IPS-18c (cell line): ENCODE measurements around the gene PIGS.

Source experiments
- H3K4me3 ChIP-seq: 2 replicates; pipeline ENCODE4 v1.7.0; 2013; ENCODE audit warnings: low read depth, mild to moderate bottlenecking, low read length, moderate library complexity; ENCODE audit not compliant: insufficient read depth
- H3K9me3 ChIP-seq: one replicate; pipeline ENCODE4 v1.6.1; 2013; ENCODE audit warnings: mild to moderate bottlenecking, low read length, moderate library complexity; ENCODE audit not compliant: control insufficient read depth, insufficient read depth

Gene PIGS

DNA sequence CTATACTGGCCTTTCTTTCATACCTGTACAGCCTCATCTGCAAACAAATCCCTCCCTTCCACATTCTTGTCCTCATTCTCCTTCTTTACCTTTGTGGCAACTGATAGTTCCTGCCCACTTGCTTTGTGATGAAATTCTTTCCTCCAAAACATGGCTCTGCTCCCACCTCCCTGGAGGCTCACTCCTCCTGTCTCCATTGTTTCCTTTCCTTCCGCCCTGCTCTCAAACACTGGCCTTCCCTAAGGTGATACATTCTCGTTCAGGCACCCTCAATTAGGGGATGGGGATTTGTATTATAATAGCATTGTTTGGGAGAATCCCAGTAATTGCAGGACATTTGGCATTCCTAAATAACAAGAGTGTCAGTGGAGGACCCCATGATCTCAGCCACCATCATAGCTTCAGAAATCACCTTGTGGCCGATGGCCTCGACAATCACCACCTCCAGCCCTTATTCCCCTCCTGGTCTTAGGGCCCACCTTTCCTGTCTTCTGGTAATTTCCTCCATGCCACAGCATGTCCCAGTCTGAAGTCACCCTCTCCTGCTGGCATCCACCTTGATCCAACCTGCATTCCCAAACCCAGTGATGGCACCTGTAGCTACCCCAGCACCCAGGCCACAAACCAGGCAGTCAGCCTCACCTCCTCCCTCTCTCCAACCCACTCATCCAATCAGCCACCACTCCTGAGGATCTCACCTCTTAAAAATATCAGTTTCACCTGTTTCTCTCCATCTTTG is 26.8 kb downstream of the PIGS start:
- Histone ChIP-seq H3K4me3 (no peak overlapping the region), H3K9me3 (peaks cover 2% of the 10 kb centered on the region)

DNA sequence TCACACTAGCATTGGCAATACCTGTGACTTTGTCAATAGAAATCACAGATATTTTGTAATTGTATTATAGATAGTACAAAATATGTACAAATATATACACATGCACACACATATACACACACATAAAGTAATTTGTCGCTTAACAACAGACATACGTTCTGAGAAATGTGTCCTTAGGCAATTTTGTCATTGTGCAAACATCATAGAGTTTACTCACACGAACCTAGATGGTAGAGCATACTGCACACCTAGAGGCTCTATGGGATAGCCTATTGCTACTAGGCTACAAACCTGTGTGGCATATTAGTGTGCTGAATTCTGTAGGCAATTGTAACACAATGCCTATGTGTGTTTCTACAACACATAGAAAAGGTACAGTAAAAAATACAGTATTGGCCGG is 29.9 kb downstream of the PIGS start:
- Histone ChIP-seq H3K4me3 (no peak overlapping the region), H3K9me3 (peaks cover 2% of the 10 kb centered on the region)

DNA sequence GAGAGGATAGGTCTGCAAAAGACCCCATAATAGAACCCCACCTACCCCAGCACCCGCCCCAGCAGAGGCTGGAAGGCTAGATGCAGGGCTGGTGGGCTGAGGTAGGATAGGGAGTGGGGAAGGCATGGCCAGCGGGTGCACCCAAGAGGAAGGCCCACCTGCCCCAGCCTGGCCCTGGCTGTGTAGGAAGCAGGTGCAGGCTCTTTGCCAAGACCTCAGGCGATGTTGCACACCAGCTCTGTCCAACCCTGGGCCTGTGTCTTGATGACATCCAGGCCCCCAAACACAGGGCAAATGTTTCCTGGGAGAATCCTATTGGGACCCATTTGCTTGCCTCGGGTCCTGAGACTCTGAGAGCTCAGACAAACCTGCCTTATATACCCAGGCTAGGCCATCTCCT is 31.1 kb downstream of the PIGS start:
- Histone ChIP-seq H3K4me3 (no peak overlapping the region), H3K9me3 (no peaks in the 10 kb centered on the region)

DNA sequence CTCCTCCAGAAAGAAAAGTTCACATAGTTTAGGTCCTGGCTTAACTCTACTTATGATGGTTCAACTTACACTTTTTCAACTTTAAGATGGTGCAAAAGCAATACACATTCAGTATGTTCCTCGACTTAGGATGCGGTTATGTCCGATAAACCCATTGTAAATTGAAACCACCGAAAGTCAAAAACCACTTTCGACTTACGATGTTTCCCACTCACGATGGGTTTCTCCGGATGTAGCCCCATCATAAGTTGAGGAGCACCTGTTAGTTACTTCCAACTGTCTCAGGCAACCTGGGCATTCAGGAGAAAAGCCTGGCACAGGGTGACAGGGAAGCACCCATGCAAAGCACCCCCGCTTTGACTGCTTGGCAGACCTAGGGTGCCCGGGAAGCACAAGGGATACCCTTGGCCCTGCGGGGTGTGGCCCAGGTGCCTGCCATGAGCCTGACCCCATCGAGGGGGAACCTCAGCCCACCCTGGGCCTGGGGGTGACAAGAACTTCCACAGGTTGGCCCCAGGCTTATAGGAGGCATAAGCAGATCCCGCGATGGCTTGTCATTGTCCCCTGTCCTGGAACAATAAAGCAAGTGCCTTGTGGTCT is 32.9 kb downstream of the PIGS start:
- no peaks in the 10 kb centered on the region for H3K9me3 ChIP-seq
- H3K4me3 ChIP-seq: no peak overlapping the region

DNA sequence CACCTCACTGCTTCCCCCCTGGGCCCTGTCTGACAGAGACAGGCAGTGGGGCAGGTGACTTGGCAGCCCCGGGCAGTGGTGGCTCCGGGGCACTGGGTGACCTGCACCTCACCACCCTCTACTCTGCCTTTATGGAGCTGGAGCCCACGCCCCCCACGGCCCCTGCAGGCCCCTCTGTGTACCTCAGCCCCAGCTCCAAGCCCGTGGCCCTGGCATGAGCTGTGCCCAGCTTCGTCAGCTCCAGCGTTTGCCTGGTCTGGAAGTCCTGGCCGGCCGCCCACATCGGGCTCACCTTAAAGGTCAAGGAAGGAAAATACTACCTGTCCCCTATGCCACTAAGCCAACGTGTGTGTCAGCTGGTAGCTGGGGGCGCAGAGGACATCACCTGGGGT is 34.1 kb downstream of the PIGS start:
- Histone ChIP-seq H3K9me3 (no peaks in the 10 kb centered on the region), H3K4me3 (no peak overlapping the region)

DNA sequence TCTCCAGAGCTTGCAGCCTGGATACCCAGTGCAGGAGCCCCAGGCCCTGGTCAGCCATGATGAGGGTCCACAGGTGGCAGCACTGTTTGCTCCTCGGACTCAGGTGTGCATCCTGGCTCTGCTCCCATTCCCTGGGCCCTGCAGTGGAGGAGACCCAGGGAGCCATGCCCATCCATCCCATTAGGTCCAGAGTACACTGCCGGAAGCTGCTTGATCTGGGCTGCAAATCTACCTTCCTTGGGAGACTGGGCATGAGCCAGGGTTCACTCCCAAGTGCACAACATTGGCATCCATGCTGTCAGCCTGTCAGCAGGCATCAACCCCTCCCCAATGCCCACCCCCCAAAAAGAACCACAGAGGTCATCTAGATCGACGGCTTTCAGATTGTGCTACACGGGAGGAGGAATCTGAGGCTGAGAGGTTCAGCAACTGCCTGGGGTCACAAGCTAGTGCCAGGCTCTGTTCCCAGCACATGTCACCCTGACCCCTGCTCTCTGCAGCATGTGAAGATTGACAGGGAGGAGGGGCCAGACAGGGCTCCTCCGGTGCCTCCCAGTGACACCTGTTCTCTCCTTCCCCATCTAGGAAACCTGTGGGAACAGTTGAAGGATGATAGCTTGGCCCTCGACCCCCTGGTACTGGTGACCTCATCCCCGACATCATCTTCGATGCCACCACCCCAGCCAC is 34.6 kb downstream of the PIGS start:
- no peaks in the 10 kb centered on the region for H3K9me3 ChIP-seq

DNA sequence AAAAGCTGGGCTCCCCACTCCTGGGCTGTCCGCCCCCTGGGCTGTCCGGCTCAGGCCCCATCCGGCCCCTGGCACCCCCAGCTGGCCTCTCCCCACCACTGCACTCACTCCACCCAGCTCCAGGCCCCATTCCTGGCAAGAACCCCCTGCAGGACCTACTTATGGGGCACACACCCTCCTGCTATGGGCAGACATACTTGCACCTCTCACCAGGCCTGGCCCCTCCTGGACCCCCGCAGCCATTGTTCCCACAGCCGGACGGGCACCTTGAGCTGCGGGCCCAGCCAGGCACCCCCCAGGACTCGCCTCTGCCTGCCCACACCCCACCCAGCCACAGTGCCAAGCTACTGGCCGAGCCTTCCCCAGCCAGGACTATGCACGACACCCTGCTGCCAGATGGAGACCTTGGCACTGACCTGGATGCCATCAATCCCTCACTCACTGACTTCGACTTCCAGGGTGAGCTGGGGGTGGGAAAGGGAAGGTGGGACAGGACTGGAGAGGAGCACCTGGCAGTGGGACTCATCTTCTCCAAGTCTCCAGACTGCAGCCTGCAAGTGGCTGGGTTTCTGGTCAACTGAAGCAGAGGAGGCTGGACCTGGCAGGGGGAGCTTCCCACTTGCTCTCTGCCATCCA is 36.5 kb downstream of the PIGS start:
- Histone ChIP-seq H3K9me3 (no peaks in the 10 kb centered on the region), H3K4me3 (no peak overlapping the region)

More for the DNA sequence above, 34.6 kb downstream of the PIGS start:
- no peak overlapping the region for H3K4me3 ChIP-seq

DNA sequence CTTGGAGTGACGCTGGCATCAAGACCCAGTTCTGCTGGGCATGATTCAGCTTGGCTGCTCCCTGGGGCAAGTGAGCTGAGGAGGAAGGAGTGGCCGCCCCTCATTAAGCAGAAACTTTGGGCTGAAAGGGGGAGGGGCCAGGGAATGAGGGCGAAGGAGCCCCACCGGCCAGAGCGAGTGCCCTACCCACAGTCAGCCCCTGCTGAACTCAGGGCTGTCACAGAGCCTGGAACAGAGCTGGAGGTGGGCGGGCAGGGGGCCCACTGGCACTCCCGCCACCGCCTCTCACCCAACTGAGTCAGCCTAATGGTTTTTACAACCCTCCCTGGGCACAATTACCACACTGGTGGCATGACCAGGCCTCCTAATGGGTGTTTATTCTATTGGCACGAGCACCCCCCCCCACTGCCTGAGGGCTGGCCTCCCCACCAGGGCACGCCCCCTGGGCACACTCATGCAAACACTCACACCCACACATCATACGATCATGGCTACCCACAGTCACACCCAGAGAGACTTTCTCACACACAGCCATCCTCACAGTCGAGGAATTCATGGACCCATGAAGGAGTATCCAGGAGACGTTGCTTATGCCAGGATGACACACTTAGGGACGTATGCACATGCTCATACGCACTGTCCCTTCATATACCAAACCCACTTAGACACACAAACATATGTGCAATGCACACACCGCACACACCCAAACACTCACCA is 38.1 kb downstream of the PIGS start:
- no peak overlapping the region for H3K4me3 ChIP-seq
- no peaks in the 10 kb centered on the region for H3K9me3 ChIP-seq

DNA sequence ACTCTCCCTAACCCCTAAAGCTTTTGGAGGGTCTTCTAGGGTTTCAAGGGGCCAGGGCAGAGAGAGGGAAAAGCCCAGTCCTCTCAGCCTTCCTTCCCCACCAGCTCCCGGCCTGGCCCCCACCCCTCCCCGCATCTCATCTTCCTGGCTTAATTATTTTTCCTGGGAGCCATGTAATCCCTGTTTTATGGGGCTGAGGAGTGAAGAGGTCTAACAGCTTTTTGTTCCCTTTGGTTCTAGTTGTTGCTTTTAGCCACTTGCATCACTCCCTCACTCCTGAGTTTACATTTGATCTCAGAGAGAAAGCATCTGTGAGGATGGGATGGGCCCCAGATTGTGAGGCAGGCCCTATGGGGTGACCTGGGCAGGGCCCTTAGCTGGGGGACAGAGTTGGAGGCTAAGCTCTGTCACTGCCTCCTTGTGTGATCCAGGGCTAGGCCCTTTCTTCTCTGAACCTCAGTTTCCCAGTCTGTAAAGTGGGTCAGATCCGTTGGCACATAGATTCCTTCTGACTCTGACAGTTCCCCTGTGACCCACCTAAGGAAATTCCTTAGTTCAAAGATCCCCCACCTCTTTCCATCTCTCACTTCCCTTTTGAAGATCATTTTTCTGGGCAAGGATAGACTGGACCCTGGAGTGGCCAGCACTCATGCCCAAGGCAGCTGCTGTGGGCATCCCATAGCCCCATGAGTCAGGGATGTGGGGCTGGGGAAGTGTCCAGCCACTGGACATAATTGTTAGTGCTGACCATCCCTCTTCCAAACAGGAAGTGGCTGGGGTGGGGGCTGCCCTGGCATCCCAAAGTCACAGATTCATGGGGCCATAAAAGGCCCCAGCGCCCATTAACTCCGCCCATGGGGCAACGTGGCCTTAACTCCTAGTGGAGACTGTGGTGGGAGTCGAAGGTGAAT is 39.0 kb downstream of the PIGS start:
- no peak overlapping the region for H3K4me3 ChIP-seq
- H3K9me3 ChIP-seq: no peaks in the 10 kb centered on the region

DNA sequence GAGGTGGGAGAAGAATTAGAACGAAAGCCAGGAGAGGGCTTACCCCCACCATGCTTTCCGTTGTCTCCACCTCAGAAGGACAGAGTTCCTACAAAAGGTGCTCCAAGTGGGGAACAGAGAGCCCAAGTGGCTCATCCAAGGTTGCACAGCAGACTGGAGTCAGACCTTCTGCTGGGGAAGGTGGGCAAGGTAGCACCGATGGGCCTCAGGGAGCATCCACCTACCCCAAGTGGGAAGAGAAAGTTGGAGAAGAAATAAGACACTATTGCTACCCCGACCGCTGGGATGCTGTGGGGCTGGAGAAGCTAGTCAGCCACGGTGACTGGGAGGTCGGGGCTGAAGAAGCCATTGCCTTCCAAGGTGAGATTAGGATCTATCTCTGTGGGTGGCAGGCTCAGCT is 40.4 kb downstream of the PIGS start:
- H3K4me3 ChIP-seq: no peak overlapping the region
- H3K9me3 ChIP-seq: no peaks in the 10 kb centered on the region

DNA sequence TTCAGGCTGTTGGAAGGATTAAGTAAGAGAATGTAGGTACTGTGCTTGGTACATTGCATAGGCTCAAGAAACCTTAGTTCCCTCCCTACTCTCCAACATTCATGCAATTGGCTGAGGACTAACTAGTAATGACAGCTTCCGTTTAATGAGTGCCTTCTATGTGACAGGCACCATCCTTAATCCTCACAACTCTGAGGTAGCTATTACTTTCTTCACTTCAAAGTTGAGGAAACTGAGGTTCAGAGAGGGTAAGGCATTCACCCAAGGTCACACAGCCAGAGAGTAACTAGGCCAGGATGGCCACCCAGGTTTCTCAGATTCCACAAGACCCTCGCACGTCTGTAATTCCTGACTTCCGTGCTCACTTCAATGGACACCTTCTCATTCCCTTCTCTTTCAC is 41.1 kb downstream of the PIGS start:
- H3K9me3 ChIP-seq: no peaks in the 10 kb centered on the region
- no peak overlapping the region for H3K4me3 ChIP-seq

DNA sequence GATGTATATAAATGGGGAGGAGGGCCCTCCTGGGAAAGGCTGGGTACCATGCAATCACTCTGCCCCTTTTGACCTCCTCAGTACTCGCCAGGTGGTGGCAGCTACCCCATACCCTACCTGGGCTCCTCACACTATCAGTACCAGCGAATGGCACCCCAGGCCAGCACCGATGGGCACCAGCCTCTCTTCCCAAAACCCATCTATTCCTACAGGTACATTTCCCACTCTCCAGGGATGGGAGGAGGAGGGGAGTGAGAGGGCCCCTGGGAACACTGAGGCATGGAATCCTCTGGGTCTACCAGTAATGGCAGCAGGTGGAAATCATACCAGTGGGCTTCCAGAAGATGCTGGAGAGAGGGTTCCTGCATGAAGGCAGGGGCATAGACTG is 42.3 kb downstream of the PIGS start:
- H3K9me3 ChIP-seq: no peaks in the 10 kb centered on the region
- H3K4me3 ChIP-seq: no peak overlapping the region

DNA sequence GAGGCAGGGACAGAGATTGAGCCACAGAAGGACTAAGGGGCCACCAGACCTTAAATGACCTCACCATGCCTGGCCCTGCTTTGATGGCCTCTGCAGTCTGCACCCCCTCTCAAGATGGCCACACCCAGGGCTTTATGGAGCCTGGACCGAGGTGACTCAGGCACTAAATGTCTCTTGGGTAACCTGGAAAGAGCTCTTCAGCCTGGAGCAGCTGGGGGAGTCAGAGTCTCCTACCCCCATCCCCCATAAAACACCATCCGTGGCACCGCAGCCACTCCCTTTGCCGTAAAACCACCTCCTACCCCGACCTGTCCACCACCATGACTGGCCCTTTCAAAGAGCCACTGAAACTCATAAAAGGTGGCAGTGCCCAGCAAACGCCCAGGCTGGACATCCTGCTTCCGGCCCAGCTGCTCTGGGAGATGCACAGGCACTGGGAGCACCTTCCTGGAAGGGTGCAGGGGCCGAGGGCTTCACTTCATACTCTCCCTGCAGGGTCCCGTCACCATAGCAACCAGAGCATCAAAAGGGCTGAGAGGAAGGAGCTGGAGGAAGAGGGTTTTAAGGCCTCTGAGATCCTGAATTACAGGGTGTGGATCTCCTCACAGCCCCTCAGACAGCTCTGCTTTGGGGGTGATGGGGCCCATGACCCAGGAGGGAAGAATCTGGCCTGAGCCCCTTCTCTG is 42.9 kb downstream of the PIGS start:
- no peak overlapping the region for H3K4me3 ChIP-seq
- H3K9me3 ChIP-seq: no peaks in the 10 kb centered on the region

DNA sequence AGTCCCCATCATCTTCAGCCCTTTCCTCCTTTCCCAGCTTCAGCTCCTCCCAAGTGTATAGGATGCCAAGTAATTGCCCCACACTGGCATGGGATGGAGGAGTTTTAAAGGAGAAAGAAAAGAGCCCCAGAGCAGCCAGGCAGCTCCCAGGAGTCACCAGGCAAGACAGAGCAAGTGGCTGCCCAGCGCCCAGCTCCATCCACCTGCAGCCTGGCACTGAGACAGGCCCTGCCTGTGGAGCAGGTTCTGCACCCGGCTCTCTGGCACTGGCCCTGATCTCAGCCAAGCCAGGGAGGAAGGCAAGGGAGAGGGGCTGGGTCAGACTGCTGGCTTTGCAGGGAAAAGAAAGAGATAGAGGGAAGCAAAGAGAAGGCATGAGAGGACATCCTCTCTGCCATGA is 43.5 kb downstream of the PIGS start:
- Histone ChIP-seq H3K4me3 (no peak overlapping the region), H3K9me3 (no peaks in the 10 kb centered on the region)

DNA sequence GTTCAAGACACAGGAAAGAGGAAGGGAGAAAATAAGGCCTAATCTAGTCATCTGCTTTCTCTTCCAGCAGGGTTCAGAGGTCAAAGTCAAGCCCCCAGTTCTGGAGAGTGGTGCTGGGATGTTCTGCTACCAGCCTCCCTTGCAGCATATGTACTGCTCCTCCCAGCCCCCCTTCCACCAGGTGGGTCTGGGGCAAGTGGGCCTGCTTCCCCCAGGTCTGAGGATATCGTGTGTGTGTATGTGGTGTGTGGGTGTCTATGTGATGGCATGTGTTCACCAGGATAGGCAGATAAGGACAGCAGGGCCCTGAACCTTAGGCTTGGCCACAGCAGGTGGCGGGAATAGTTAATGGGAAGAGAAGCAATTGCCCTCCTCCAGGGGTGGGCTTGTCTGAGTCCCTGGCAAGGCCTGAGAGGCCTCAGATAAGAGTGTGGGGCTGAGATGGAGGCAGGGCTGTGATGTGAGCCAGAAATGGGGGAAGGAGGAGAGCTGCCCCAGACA is 44.1 kb downstream of the PIGS start:
- Histone ChIP-seq H3K9me3 (no peaks in the 10 kb centered on the region), H3K4me3 (no peak overlapping the region)

DNA sequence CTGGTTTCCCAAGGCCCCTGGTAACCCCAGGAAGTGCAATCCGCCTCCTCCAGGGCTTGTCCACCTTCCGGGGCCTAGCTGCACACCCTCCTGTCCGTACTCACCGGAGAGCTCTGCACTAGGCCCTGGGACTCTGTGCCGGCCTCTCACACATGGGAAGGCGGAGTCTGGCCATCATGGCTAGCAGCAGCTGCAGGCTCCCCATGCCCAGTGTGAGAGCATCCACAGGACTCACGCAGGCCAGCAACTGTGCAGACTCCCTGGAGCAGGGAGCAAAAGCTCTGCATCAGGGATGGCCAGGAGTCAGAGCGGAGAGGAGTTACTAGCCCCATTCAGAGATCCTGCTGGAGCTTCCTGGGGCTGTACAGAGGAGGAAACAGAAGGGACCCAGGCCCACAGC is 44.9 kb downstream of the PIGS start:
- H3K9me3 ChIP-seq: no peaks in the 10 kb centered on the region
- H3K4me3 ChIP-seq: no peak overlapping the region
